ENCODE measurements around the gene PTAR1.

Gene PTAR1

GRCh38 chr9:69672596-69673310 lies 87.1 kb downstream of the PTAR1 start:
- no peak for FAIRE-seq

GRCh38 chr9:69671879-69672595 lies 87.8 kb downstream of the PTAR1 start, which contains the start of gene APBA1:
Gene APBA1, minus strand, starts transcription at chr9:69672371.
- FAIRE-seq = no peak

- no peak for FAIRE-seq
These were observed 88.4 kb downstream of the PTAR1 start for GRCh38 chr9:69671311-69671878.

GRCh38 chr9:69667306-69667705 lies 92.5 kb downstream of the PTAR1 start:
- FAIRE-seq = no peak

GRCh38 chr9:69660304-69660703 lies 99.5 kb downstream of the PTAR1 start:
- FAIRE-seq = no peak

Measured in islet of Langerhans (tissue), 1 donor.